CD4-positive, alpha-beta T cell treated with Interleukin-10 for 1 hour (primary cell): ENCODE data around the gene SPAG5.

Experiments
- DNase-seq: peaks from one replicate; pipeline ENCODE4 v3.0.0-alpha.2; 2020

Gene SPAG5

DNA sequence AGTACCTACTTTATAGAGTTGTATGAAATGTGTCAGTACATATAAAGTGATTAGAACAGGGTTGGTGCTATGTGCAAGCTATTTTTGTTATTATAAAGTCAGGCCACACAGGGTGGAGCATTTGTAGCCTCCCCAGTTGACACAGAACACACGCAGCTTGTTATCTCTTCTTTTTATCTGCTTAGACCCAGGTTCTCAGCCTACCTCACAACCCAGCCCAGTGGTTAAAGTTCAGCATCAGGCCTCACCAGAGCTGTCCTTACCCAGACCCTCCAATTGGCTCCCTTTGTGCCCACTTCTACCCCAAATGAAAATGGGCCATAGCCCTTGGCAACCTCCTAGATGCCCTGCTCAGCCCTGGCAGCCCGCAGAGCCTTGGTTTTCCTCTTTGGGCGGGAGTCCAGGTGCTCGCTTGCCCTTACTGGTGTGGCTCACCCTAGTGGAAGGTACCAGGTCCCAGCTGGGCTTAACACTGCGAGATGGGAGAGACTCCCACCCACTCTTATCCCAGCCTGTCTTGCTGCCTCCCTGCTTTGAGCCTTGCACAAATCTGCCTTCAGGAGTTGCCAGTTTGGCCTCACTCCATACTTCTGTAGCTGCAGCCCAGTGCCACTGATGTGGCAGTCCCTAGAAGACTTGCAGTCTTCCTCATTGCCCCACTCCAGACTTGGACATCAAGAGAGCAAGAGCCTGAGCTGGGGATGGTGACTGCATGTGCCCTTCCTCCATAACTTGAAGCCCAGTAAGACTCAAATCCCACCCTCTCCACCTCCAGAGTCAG lies 26.4 kb downstream of the SPAG5 start:
- no peak for DNase-seq

DNA sequence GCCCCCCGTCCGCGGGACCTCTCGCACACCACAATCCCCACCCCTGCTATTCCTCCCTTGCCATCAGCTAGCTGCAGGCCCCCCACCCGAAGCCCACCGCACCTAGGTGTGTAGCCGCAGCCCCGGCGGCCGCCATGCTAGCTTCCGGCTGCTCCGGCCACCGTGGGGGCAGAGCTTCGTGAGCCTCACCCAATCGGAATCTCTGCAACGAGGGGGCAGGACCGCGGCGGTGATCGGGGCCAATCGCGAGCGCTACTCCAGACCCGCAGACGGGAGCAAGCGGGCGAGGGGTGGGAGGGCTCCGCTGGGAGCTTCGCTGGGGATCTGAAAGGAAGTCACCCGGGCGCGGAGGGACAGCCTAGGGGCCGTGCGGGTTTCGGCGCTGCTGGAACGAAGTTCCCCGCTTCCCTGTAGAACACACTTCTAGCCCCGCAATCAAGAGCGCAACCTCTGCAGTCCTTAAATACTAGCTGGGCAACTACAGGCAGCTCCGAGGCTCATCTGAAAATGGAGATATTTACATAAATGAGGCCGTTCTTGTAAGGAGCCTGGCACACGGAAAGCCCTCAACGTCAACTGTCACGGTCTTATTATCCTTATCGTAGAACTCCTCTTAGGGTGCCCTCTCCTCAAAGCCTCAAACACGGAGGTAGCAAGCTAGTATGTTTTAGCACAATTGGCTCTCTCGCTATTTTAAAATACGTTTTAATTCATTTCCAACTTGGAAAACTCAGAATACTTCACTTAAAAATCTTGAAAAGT lies 27.3 kb downstream of the SPAG5 start, which contains the start of gene PIGS:
Gene PIGS, minus strand, starts transcription at position 164 of the 762 bp plus-strand sequence. Its CDS starts 28 bp downstream, at position 136.
- DNase-seq, result peak; percentile 90

DNA sequence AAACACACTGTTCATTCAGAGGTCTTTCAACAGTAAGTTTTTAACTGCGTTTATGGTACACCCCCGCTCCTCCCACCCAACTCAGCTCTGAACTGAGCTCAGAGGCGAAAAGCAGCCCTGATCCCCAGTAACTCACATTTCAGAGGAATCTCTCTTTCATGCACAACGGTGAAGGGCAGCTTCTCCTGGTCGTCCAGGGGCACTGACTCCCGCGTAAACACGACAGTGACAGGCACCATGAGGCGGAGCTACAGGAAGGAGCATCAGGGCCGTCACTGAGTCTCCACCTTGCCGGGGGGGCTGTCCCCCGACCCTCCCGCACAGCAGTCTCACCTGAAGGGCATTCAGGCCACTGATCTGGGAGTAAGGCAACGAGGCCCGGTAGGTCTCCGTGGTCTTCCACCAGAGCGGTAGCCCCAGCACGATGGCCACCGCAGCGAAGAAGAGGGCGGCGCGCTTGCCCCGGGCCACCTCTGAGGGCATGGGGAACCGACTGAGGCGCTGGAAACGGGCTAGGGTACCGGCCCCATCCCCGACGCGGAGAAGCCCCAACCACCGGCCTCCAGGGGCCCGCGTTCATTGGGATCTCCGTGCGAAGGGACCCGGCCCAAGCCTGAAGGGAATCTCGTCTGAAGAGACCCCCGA lies 28.0 kb downstream of the SPAG5 start:
- peak; percentile 52 for DNase-seq

DNA sequence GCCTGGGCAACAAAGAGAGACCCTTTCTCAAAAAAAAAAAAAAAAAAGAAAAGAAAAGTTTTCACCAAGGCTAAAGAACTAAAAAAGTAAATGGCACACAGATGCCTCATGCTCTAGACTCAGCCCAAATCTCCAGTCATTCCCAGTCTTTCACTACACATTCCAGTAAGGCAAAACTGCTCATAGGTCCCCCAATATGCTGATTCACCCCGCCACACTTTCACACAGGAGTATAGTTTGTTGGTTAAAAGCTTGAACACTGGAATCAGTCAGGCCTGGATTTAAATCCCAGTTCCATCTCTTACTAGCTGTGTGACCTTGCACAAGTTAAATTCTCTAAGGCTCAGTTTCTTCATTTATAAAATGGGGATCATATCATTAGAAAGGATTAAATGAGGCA lies 29.4 kb downstream of the SPAG5 start:
- no peak for DNase-seq

DNA sequence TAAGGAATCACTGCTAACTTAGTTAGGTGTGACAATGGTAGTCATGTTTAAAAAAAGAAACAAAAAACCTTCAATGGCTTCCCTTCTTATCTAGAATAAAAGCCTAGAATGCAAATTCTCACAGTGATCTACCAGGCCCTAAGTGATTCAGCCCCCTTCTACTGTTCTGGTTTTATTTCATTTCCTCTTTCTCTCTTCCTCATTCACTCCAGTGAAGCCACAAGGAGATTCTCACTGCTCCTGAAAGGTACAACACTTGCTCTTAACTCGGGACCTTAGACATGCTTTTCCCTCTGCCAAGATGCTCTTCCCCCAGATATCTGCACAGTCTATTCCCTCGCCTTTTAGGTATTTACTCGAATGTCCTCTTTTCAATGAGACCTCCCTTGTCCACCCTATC lies 31.2 kb downstream of the SPAG5 start:
- DNase-seq, result no peak

DNA sequence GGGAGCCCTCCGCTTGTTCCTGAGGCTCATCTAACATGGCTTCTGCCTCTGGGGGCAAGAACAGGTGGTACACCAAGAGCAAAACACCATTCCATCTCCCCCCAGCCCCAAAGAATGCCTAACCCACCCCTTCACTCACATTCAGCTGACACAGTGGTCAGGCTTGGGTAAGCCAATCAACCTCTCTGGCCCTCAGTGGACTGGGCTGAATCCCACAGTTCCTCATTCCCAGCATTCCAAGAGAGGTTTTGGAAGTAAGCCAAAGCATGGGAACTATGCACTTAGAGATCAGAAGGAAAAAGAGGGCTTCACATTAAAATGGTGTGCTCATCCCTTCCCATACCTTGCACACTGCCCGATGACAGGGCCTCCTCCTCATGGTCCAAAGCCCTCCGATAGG lies 35.4 kb downstream of the SPAG5 start:
- no peak for DNase-seq

DNA sequence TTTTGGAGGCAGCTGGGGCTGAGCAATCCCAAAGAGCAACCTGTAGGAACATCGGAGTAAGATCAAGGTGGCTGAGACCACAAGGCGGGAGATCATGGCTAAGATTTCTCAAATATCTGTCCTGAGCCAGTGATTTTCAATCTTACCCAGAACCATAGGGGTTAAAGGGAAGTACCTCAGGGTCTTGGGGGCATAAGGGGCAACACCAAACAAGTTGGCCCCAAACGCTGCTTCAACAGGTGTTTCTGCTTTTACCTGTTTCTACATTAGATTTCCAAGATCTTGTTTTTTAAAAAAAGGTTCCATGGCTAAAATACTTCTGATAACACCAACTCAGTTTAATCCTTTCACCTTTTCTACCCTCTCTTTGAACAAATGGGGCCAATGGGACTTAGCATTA lies 43.8 kb downstream of the SPAG5 start:
- no peak for DNase-seq

DNA sequence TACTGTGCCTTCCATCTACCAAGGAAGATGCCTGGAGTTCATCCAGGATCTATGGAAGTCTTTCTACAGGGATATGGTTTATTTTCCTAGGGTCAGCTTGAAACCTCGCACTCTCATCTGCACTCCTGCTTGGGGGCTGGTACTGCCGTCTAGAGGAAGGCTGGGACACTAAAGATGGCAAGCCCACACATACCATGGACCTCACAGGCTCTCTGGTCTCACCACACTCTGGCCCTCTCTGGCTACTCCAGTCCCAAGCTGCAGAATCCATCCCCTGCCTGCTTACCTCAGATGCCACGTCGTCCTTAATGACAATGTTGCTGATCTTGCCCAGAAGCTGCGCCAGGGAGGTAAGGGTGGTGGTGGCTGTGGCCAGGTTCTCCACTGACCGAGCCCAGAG lies 44.3 kb downstream of the SPAG5 start:
- DNase-seq, result no peak

DNA sequence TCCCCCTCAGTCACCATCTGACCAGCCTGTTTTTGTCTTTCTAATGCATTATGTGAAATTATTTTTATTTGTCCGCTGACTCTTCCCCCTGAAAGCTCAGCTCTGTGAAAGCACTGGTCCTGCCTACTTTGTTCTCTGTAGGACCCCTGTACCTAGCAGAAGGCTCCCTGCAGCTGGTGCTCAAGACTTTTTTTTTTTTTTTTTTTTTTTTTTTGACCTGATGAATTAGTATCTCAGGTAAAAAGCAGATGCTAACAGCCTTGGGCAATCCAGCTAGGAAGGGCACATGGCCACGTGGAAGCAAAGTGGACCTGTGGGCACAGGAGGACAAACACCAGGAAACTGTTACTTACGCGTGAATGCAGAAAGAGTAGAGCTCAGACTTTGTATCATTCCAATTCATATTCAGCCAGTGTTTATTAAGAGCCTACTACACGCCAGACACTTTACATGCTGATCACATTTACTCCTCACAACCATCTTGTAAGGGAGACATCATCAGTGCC lies 45.8 kb downstream of the SPAG5 start:
- no peak for DNase-seq

DNA sequence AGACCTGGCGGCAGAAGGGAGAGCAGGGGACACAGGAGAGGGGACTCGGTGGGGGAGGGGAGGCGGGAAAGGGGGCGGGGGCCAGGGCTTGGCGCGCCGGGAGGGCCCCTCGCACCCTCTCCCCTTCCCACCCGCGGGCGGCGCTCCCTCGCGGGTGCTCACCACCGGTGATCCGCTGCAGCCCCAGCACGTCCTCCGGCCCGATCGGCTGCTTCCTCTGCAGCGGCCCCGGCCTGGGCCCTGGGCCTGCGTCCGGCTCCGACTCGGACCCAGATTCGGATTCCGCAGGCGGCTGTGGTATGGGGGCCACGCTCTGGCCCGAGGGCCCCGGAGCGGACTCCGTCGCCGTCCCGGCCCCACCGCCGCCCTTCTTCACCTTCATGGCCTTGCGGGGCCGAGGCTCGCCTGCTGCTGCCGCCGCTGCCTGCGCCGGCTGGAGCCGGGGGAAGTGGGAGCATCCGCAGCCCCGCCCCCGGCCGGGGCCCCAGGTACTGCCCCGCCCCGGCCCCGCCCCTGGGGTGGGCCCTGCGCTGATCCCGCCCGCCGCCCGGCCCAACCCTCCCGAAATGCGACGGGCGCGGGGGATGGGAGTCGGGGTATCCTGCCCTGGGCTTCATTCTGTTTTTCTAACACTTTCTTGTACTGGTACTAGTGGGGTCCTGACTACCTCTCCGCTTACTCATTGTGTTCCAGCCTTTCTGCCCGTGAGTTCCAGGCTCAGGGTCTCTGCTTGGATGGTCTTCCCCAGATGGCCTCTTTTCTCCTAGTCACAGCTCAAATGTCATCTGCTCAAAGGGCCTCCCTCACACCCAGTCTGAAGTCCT lies 46.4 kb downstream of the SPAG5 start, which contains the start of gene UNC119:
Gene UNC119, minus strand, starts transcription at position 449 of the 824 bp plus-strand sequence. Its CDS starts 67 bp downstream, at position 382.
- peak; percentile 79 for DNase-seq

DNA sequence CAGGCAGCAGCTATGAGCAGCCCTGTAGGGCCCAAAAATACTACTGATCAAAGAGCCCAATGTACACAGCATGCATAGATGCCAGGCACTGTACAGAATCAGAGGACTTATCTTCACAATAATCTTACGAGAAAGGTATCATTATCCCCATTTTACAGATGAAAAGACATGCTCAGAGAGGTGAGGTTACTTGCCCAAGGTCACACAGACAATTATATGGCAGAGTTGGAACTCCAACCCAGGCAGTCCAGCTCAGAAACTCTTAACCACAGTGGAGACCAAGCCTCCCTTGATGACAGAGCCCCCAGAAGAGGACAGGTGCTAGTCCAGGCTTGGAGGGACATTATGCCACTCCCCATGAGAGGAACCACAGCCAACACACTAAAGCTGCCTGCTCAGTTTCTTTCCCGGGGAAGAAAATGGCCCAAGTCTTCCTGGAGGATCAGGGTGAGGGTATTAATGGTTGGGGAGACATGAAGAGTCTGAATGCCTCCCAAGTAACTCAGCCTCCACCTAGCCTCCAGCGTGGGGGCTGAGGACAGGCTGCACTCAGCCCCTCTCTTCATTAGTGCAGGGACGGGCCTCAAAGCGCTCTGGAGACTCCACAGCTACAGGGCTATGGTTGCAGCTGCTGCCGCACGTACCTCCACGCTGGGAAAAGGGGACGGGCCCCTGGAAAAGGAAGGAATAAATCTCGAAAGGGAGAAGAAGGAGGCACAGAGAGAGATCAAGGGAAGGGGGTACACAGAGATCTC lies 47.2 kb downstream of the SPAG5 start:
- DNase-seq, result no peak

DNA sequence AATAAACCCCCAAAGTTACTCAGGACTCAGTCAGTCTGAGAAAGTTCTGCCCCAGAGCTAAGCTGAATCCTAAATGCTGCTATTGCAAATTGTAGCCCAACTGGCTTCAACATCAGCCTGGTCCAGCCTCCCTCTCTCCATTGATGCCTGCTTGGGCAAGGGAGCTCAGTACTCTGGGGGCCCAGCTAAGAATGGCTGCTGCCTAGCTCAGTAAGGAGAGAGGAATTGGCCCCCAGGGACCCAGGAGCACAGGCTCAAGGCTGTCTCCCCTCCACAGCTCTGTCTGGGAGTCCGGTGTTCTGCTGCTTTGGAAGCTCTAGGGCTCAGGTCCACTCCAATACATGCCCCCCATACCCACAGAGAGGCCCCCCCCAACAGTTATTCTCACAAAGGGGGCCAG lies 48.0 kb downstream of the SPAG5 start:
- no peak for DNase-seq

DNA sequence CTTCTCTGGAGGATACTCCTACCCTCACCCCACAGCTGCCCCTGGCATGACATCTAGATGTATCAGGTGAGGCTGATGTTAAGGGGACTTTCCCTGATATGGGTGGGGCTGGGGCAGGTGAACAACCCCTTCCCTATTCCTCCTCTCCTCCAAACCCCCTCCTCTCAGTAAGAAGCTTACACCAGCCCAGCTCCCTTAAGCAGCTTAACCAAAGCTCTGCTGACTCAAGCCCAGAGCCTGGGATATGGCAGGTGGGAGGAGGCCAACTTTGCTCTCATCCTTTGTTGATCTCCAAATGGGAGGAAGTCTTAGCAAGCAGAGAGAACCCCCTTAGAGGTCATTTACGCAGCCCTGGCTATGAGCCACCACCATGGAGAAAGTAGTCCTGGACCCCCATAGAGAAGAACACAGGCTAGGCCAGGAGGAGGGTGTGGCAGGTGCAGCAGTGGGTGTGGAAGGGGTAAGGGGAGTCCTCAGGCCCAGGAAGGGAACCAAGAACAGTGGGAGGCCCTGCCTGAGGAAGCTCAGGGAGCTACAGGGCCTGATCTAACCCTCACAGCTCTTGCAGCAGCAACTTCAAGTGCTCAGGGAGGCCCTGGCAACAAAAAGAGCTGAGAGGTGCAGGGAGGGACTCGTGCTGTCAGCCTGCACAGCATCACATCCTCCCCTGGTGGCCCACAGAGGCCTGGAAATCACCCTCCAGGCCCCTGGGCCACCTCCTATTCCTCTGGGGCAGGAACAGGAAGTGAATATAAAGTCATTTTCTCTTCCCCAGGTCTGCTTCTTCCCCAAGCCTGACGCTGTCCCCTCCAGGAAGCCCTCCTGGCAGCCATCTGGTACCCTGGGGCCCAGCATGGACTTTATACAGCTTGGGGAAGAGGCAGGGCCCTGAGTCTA lies 49.3 kb downstream of the SPAG5 start:
- peak; percentile 79 for DNase-seq

DNA sequence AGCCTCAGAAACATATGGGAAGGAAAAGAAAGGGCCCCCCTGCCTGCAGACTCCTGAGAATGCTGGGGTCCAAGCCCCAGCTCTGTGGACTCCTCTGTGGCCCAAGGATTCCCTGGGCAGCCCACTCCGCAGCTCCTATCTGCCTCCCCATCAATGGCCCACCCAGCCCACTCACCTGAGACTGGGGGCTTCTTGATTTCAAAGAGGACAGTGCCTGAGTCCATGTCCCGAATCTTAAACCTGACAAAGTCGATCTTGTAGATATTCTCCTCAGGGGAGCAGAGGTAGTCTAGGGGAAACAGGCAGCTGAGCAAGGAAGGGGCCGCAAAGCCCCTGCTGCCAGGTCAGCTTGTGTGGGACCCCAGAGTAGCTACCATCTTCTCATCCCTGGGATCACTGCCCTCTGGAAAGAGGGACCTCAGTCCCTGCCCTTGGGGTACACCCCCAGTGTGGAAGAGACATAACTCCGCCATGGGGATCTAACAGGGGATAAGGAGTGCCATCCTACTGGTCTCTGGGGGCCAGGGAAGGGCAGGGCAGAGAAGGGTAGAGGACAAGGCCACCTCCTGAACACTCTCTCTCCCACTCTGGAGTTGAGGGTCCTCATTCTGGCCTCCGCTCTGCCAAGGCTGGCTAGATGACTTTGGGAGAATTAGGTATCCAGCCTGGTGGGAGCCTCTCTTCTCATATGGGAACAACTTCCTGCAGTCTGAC lies 50.3 kb downstream of the SPAG5 start:
- DNase-seq, result no peak

DNA sequence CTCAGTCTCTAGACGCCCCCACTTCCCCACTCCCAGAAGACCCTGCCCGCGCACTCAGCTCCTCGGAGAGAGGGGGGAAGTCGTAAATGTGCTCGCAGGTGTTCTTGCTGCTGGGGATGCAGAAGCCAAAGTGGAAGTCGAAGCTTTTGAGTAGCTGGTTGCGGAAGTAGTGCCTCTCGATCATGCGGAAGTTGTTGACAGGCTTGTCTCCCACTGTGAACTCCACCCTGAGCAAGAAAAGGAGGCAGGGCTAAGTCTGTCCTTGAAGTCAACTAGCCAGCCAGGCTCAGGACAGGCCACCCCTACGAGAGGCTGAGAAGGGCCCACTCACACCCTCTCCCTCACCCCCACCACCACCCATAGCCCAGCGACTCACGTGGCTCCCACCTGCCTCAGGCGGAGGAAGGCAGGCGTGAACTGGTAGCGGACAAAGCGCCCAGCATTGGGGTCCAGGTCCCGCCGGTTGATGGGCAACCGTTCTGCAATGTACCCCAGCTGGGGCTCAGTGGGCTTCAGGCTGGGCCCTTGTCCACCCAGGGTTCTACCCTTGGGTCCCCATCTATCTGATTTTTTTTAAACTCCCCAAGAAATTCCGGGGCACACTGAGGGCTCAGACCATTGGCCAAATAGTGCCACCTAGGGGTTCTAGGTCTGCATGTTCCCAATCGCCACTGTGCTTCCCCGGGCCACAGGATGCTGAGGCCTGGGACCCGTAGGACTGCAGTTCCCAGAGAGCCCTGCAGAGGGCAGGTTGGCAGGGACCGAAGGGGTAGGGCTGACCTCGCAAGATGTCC lies 51.0 kb downstream of the SPAG5 start:
- peak; percentile 73 for DNase-seq

DNA sequence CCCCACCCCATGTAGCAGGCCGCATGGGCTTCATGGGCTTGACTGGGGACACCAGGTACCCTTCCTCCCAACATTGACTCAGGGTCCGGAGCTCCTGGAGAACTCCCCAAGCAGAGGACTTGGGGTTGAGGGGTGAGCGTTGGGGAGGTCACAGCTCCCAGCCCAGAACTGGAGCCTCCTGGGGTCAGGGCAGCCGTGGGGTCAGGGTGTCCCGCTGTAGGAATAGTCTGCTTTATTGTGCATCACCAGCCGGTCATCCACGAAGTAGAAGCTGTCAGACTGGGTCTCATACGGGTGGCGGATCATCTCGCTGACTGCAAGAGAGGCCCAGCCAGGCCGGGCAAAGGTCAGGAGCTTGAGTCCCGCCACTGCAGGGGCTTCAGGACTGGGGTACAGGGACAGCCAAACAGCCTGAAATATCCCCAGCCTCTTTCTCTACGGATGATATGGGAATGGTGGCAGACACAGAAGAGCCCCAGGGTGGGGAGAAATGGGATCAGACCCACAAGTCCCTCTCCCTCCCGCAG lies 51.7 kb downstream of the SPAG5 start:
- no peak for DNase-seq

DNA sequence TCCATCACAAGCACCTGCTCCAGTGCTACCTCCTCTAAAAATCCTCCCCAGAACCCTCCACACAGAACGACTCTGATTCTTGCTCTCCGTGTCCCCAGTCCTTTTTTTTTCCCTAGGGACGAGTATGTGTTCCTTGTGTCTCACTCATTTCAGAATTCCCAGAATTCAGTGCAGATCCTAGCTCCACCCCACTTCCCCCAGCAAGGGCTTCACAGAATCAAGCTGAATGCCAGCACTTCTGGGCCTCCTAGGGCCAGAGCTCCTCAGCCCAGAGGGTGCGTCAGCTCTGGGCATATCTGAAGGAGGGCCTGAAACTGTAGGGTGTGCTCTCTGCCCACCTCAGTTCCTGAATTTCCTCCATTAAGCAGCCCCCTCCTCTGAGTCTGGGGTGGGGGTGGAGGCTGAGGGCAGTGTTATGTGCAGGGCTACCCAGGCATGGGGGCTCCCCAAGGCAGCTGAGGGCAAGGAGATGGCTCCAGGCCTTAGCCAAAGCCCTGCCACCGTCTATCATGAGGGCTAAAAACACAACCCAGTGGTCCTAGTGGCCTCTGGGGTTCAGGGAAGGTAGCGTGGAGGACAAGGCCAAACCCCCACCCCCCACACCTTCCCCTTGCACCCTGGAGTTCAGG lies 52.9 kb downstream of the SPAG5 start:
- no peak for DNase-seq

DNA sequence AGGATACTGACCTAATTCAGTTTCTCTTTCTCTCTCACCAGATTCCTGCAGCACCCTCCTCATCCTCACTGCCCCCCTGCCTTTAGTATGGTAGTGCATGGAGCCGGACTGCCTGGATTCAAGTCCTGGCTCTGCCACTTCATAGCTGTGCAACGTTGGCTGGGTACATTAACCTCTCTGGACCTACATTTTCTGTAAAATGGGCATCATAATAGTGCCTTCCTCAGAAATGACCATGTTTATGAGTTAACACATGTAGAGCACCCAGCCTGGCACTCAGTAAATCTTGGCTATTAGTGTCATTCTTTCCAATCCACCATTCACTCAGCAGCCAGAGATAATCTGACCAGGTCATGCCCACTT lies 53.7 kb downstream of the SPAG5 start:
- no peak for DNase-seq
